ENCODE results near the gene HMG20A.
A peak's percentile ranks its signal among the peaks of the same experiment; 100 is the strongest.

Gene HMG20A

GRCh38 chr15:77483425-77484140 is 62.9 kb downstream of the HMG20A start:
- H3K4me3 ChIP-seq (ENCODE audit: low read length) = no peak overlapping the region
- H3K4me1 ChIP-seq (ENCODE audit: control insufficient read depth, insufficient read depth, low read length) = peaks cover 35% of the 10 kb centered on the region
- H3K27me3 ChIP-seq (ENCODE audit: control insufficient read depth, insufficient read depth, low read length) = no peaks in the 10 kb centered on the region
- H3K9ac ChIP-seq (ENCODE audit: low read depth, low read length) = no peak overlapping the region
- peaks cover 24% of the 10 kb centered on the region for H3K36me3 ChIP-seq (ENCODE audit: insufficient read depth, low read length)
- H3K9me3 ChIP-seq (replicated peaks; ENCODE audit: low read length) = no peaks in the 10 kb centered on the region
- peak overlapping the region; percentile 3 for H3K4me2 ChIP-seq (ENCODE audit: low read length)

- Histone ChIP-seq H3K4me1 (ENCODE audit: control insufficient read depth, insufficient read depth, low read length) (peaks cover 35% of the 10 kb centered on the region), H3K9ac (ENCODE audit: low read depth, low read length) (no peak overlapping the region), H3K27me3 (ENCODE audit: control insufficient read depth, insufficient read depth, low read length) (no peaks in the 10 kb centered on the region), H3K36me3 (ENCODE audit: insufficient read depth, low read length) (peaks cover 15% of the 10 kb centered on the region), H3K9me3 (replicated peaks; ENCODE audit: low read length) (no peaks in the 10 kb centered on the region), H3K4me2 (ENCODE audit: low read length) (no peak overlapping the region), H3K4me3 (ENCODE audit: low read length) (no peak overlapping the region)
Measured at GRCh38 chr15:77484994-77485393, 64.3 kb downstream of the HMG20A start.

GRCh38 chr15:77486542-77487468 is 66.1 kb downstream of the HMG20A start:
- Histone ChIP-seq H3K9ac (ENCODE audit: low read depth, low read length) (no peak overlapping the region), H3K36me3 (ENCODE audit: insufficient read depth, low read length) (peaks cover 15% of the 10 kb centered on the region), H3K4me3 (ENCODE audit: low read length) (no peak overlapping the region), H3K4me1 (ENCODE audit: control insufficient read depth, insufficient read depth, low read length) (peaks cover 25% of the 10 kb centered on the region), H3K27me3 (ENCODE audit: control insufficient read depth, insufficient read depth, low read length) (no peaks in the 10 kb centered on the region), H3K4me2 (ENCODE audit: low read length) (no peak overlapping the region), H3K9me3 (replicated peaks; ENCODE audit: low read length) (no peaks in the 10 kb centered on the region)

- Histone ChIP-seq H3K9ac (ENCODE audit: low read depth, low read length) (no peak overlapping the region), H3K4me2 (ENCODE audit: low read length) (no peak overlapping the region), H3K9me3 (replicated peaks; ENCODE audit: low read length) (no peaks in the 10 kb centered on the region), H3K36me3 (ENCODE audit: insufficient read depth, low read length) (peaks cover 15% of the 10 kb centered on the region), H3K4me3 (ENCODE audit: low read length) (no peak overlapping the region), H3K4me1 (ENCODE audit: control insufficient read depth, insufficient read depth, low read length) (peaks cover 19% of the 10 kb centered on the region), H3K27me3 (ENCODE audit: control insufficient read depth, insufficient read depth, low read length) (no peaks in the 10 kb centered on the region)
Measured at GRCh38 chr15:77487469-77487842, 66.8 kb downstream of the HMG20A start.

- peaks cover 15% of the 10 kb centered on the region for H3K36me3 ChIP-seq (ENCODE audit: insufficient read depth, low read length)
- H3K9ac ChIP-seq (ENCODE audit: low read depth, low read length) = no peak overlapping the region
- no peak overlapping the region for H3K4me2 ChIP-seq (ENCODE audit: low read length)
- H3K9me3 ChIP-seq (replicated peaks; ENCODE audit: low read length) = no peaks in the 10 kb centered on the region
- H3K4me3 ChIP-seq (ENCODE audit: low read length) = no peak overlapping the region
- H3K4me1 ChIP-seq (ENCODE audit: control insufficient read depth, insufficient read depth, low read length) = peaks cover 15% of the 10 kb centered on the region
- H3K27me3 ChIP-seq (ENCODE audit: control insufficient read depth, insufficient read depth, low read length) = no peaks in the 10 kb centered on the region
Measured at GRCh38 chr15:77487888-77488287, 67.2 kb downstream of the HMG20A start.

- Histone ChIP-seq H3K27me3 (ENCODE audit: control insufficient read depth, insufficient read depth, low read length) (no peaks in the 10 kb centered on the region), H3K9me3 (replicated peaks; ENCODE audit: low read length) (no peaks in the 10 kb centered on the region), H3K9ac (ENCODE audit: low read depth, low read length) (no peak overlapping the region), H3K4me2 (ENCODE audit: low read length) (no peak overlapping the region), H3K4me1 (ENCODE audit: control insufficient read depth, insufficient read depth, low read length) (peaks cover 6% of the 10 kb centered on the region), H3K36me3 (ENCODE audit: insufficient read depth, low read length) (peaks cover 9% of the 10 kb centered on the region), H3K4me3 (ENCODE audit: low read length) (no peak overlapping the region)
Measured at GRCh38 chr15:77489647-77490046, 69.0 kb downstream of the HMG20A start.

GRCh38 chr15:77493324-77493907 is 72.7 kb downstream of the HMG20A start:
- H3K4me2 ChIP-seq (ENCODE audit: low read length) = no peak overlapping the region
- H3K4me1 ChIP-seq (ENCODE audit: control insufficient read depth, insufficient read depth, low read length) = peaks cover 34% of the 10 kb centered on the region
- H3K27me3 ChIP-seq (ENCODE audit: control insufficient read depth, insufficient read depth, low read length) = no peaks in the 10 kb centered on the region
- H3K36me3 ChIP-seq (ENCODE audit: insufficient read depth, low read length) = no peaks in the 10 kb centered on the region
- H3K9ac ChIP-seq (ENCODE audit: low read depth, low read length) = no peak overlapping the region
- H3K4me3 ChIP-seq (ENCODE audit: low read length) = no peak overlapping the region
- no peaks in the 10 kb centered on the region for H3K9me3 ChIP-seq (replicated peaks; ENCODE audit: low read length)

GRCh38 chr15:77494073-77494867 is 73.6 kb downstream of the HMG20A start:
- H3K4me1 ChIP-seq (ENCODE audit: control insufficient read depth, insufficient read depth, low read length) = peaks cover 34% of the 10 kb centered on the region
- H3K9ac ChIP-seq (ENCODE audit: low read depth, low read length) = no peak overlapping the region
- H3K36me3 ChIP-seq (ENCODE audit: insufficient read depth, low read length) = no peaks in the 10 kb centered on the region
- H3K4me3 ChIP-seq (ENCODE audit: low read length) = no peak overlapping the region
- H3K9me3 ChIP-seq (replicated peaks; ENCODE audit: low read length) = no peaks in the 10 kb centered on the region
- H3K4me2 ChIP-seq (ENCODE audit: low read length) = no peak overlapping the region
- H3K27me3 ChIP-seq (ENCODE audit: control insufficient read depth, insufficient read depth, low read length) = no peaks in the 10 kb centered on the region

- H3K4me2 ChIP-seq (ENCODE audit: low read length) = no peak overlapping the region
- no peaks in the 10 kb centered on the region for H3K9me3 ChIP-seq (replicated peaks; ENCODE audit: low read length)
- H3K36me3 ChIP-seq (ENCODE audit: insufficient read depth, low read length) = no peaks in the 10 kb centered on the region
- no peak overlapping the region for H3K4me3 ChIP-seq (ENCODE audit: low read length)
- H3K4me1 ChIP-seq (ENCODE audit: control insufficient read depth, insufficient read depth, low read length) = peaks cover 34% of the 10 kb centered on the region
- H3K9ac ChIP-seq (ENCODE audit: low read depth, low read length) = no peak overlapping the region
- no peaks in the 10 kb centered on the region for H3K27me3 ChIP-seq (ENCODE audit: control insufficient read depth, insufficient read depth, low read length)
Measured at GRCh38 chr15:77494964-77495363, 74.3 kb downstream of the HMG20A start.

GRCh38 chr15:77495838-77496596 is 75.3 kb downstream of the HMG20A start:
- Histone ChIP-seq H3K27me3 (ENCODE audit: control insufficient read depth, insufficient read depth, low read length) (no peaks in the 10 kb centered on the region), H3K36me3 (ENCODE audit: insufficient read depth, low read length) (no peaks in the 10 kb centered on the region), H3K4me1 (ENCODE audit: control insufficient read depth, insufficient read depth, low read length) (peaks cover 34% of the 10 kb centered on the region), H3K4me2 (ENCODE audit: low read length) (peak overlapping the region; percentile 78), H3K9me3 (replicated peaks; ENCODE audit: low read length) (no peaks in the 10 kb centered on the region), H3K9ac (ENCODE audit: low read depth, low read length) (peak overlapping the region; percentile 36), H3K4me3 (ENCODE audit: low read length) (no peak overlapping the region)

All from skeletal muscle satellite cell (primary cell).